Epidermal melanocyte (primary cell): Measurements from ENCODE around the gene MYO19.
A peak's percentile ranks its signal among the peaks of the same experiment; 100 is the strongest.
"Not testable (repeated sequence)": the region's sequence is repeated elsewhere in the genome, so short reads cannot be mapped to it uniquely, and the experiment has no call there.

Source experiments
- DNase-seq: peaks from one replicate; pipeline ENCODE4 v3.0.0; 2011; ENCODE audit warnings: low spot score; ENCODE audit not compliant: insufficient read length

Gene MYO19

GRCh38 chr17:36463916-36464764 is 70.5 kb downstream of the MYO19 start:
- DNase-seq, result peak; percentile 38

- no peak for DNase-seq
These were observed 73.1 kb downstream of the MYO19 start for GRCh38 chr17:36461330-36462110.

- DNase-seq, result no peak
These were observed 74.3 kb downstream of the MYO19 start for GRCh38 chr17:36460265-36460937.

GRCh38 chr17:36459601-36460000 is 75.1 kb downstream of the MYO19 start:
- no peak for DNase-seq

GRCh38 chr17:36459045-36459444 is 75.6 kb downstream of the MYO19 start:
- no peak for DNase-seq

GRCh38 chr17:36457701-36458100 is 77.0 kb downstream of the MYO19 start:
- not testable (repeated sequence) for DNase-seq

GRCh38 chr17:36452888-36453287 is 81.8 kb downstream of the MYO19 start:
- not testable (repeated sequence) for DNase-seq

GRCh38 chr17:36449997-36450396 is 84.7 kb downstream of the MYO19 start:
- not testable (repeated sequence) for DNase-seq
